Activated T-helper 1 cell treated with Interleukin-2 at 50 U/mL for 16 hours (primary cell): ENCODE results near the gene EXOC1.
A peak's percentile ranks its signal among the peaks of the same experiment; 100 is the strongest.
"Not testable (repeated sequence)": the region's sequence is repeated elsewhere in the genome, so short reads cannot be mapped to it uniquely, and the experiment has no call there.

Experiments used
- DNase-seq: peaks from one replicate; pipeline ENCODE4 v3.0.0-alpha.2; 2020; ENCODE audit warnings: low read depth

Gene EXOC1

DNA sequence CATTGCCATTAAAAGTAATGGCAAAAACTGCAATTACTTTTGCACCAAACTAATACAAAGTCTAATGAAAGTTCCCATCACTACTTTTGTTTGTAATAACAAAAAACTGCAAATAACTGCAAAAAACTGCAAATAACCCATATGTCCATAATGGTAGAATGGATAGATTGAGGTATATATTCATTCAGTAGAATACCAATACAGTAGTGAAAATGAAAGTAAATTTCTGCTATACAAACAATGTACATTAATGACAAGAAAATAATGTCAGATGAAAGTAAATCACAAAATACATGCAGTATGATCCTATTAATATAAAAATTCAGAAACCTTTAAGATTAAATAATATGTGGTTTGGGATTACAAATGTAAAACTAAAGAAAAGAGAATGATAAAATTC is 54.0 kb downstream of the EXOC1 start:
- no peak for DNase-seq

DNA sequence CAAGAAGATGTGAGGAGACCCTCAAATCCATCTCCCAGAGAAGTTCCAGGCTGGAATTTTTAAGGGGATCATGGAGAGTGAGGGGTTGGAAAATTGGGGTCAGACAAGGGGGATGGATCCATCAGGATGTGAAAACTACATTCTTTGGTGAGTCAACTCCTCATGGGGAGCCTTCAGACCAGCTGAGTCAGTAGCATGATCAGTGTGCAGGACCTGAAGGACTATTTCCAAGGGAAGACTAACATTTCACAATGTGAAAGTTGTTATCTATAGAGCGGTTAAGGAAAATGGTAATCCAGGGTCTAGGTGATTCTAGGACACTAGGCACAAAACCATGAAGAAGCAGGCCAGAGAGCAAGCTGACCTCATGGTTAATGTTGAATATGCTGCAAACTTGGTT is 56.7 kb downstream of the EXOC1 start:
- DNase-seq, result no peak

DNA sequence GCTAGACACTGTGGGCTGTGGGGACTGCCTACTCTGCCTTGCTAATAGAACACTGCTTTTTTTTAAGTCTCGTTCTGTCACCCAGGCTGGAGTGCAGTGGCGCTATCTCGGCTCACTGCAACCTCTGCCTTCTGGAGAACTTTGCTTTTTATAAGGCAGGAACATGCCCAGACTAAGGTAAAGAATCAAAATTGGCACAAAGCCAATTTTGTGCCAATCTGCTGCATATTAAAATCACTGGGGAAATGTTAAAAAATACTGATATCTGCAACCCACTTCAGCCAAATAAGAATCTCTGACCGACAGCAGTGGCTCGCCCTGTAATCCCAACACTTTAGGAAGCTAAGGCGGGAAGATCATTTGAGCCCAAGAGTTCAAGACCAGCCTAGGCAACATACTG is 58.8 kb downstream of the EXOC1 start:
- no peak for DNase-seq

DNA sequence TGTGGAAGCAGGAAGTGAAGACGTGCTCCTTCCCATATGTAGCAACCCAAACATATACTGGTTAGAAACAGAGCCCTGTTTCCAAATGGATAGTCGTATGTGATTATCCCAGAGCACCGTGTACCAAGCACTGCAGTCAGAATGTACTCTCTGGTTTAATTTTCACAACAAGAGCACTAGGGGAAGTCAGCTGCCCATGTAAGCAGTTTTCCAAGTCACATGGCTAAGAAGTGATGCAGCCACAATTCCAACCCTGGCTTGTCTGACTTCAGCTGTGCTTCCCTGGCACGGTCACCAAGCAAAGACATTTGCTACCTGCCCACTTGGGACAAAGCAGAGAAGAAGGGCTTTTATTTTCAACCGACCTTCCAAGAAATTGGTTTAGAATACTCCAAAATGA is 67.1 kb downstream of the EXOC1 start:
- no peak for DNase-seq

DNA sequence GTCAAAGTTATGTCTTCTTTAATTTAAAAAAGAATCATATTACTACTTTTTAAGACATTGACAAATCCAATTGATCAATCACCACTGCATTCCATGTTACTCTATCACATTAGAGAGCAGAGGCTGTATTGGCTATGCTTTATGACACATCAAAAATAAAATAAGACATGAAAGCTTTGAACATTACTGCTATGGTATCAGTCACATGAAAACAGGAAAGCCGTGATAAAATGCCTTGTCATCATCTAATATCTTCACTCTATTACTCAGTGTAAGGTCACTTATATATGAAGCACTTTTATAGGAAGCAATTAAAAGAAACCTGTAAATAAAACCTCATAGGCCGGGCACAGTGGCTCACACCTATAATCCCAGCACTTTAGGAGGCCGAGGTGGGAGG is 67.6 kb downstream of the EXOC1 start:
- no peak for DNase-seq

DNA sequence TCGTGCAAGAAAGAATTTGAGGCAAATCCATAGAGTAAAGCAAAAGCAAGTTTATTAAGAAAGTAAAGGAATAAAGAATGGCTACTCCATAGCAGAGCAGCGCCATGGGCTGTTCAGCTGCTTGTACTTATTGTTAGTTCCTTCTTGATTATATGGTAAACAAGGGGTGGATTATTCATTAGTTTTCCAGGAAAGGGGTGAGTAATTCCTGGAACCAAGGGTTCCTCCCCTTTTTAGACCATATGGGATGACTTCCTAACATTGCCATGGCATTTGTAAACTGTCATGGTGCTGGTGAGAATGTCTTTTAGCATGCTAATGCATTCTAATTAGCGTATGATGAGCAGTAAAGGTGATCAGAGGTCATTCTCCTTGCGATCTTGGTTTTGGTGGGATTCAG is 71.8 kb downstream of the EXOC1 start:
- DNase-seq, result no peak

DNA sequence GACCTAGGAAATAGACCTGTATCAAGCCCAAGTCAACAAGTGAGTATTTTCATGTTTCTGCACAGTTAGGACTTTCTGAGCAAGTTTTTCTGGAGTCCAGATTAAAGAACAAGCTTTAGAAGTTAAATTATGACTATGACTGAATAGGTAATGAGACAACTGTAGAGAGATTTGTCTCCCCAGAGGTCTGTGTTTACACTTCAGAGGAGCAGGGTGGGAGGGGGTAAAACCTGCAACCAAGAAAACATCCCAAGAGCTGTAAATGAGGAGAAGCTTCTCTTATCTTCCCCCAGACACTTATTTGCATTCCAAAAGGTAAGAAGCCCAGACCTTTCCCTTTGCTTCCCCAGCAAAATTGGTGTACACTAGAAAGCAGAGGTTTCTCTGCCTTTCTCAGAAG is 73.2 kb downstream of the EXOC1 start:
- DNase-seq, result no peak

DNA sequence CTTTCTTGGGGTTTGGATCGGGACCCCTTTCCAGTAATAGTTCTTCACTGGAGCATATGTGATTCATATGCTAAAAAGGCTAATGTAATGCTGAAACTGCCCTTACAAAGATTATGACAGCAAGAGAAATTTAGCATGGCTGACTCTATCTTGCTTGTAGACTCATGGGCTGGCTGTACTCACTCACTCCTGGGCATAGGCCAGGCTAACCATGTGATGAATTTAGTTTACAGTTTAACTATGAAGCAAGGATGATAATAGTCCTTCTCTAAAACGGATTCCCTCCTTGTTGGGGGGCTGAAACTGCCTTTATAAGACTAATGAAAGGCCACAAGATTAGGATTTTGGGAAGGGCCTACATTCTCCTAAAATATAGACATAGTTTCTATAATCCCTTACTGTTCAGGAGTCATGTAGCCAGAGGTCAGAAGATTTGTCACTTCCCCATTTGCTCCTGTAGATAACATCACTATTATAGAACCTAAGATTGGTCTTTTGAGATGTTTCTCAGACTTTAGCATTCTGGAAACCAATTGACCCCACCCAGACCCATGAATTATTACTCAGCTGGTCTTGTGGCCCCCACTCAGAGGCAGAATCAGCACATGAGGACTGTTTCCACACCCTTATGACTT is 74.5 kb downstream of the EXOC1 start:
- DNase-seq, result no peak

DNA sequence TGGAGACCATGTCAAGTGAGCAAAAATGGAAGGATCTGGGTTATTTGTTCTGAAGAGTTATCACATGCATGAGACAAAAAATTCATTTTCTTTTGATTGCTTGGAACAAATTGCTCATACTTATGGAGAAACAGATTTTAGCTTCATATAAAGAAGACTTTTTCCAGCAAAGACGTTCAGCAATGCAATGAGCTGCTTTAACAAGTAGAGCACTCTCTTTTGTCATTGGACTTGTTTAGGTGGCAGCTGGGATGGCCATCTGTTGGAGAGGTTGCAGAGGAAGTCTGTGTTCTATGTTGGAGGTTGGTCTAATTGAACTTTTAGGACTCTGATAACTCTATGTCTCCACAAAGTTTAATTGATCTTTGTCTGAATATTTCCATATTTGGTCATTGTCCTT is 75.4 kb downstream of the EXOC1 start:
- no peak for DNase-seq

DNA sequence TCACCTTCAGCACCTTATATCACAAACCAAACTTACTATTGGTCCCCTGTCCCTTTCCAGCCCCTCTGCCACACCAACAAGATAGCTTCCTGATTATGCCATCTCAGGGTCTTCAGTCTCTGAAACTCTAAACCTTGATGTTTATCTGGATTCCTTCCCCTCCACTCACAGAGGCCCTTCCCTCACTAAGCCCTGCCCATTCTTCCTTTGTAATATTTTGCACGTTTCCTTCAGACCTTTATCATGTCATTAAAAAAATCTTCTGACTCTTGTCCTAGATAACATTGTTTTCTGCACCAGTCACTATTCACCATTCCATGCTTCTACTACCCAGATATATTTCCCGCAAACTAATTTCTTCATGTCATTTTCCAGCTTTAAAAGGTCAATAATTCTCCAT is 77.6 kb downstream of the EXOC1 start:
- DNase-seq, result no peak

DNA sequence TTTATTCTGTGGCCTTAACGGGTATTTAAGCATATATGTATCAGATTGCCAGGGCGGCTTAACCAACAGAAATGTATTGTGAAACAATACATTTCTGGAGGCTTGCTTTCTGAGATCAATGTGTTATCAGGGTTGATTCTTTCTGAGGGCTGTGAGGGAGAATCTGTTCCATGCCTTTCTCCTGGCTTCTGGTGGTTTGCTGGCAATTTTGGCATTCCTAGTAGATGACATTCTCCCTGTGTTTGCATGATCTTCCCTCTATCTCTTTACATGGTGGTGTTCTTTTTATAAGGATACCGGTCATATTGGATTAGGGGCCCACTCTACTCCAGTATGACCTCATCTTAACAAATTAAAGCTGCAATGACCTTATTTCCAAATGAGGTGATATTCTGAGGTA is 78.4 kb downstream of the EXOC1 start:
- no peak for DNase-seq

DNA sequence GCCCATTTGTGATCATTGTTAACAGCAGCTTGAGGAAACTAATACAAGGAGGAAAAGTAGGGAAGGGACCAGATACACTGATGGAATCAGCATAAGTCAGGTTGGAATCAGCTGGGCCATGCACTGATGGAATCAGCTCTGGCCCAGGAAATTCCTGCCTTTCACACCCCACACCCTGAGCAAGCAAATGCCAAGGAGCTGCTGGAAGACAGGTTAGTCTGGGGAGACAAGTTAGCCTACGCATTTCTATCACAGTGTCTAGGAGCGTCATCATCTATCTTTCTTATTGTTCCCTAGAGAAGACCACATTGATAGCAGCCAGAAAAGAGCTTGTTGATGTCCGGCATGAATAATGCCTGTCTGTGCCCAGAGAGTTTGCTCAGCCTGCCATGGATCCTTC is 79.1 kb downstream of the EXOC1 start:
- DNase-seq, result no peak

DNA sequence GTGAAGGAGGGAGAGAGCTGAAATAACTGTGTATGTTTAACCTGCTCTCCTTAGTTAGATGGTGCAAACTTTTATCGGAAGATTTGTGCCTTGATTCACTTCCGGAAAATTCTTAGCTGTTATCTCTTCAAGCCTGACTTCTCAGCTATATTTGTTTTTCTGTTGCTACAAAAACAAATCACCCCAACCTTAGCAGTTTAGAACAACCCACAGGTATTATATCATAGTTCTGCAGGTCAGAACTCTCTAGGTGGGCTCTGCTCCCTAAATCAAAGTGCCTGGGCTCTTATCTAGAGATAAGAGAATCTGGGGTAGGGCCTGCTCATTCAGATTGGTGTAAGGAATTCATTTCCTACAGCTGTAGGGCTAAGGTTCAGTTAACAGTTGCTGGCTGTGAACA is 80.2 kb downstream of the EXOC1 start:
- DNase-seq, result no peak

DNA sequence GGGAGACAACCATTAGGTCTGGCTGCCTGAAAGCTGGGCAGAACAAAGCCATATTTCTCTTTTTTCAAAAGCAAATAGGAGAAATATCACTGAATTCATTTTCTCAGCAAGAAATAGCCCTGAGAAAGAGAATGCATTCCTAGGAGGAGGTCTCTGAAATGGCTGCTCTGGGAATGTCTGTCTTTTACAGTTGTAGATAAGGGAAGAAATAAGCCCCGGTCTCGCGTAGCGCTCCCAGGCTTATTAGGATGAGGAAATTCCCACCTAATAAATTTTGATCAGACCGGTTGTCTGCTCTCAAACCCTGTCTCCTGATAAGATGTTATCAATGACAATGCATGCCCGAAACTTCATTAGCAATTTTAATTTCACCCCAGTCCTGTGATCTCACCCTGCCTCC is 82.5 kb downstream of the EXOC1 start:
- not testable (repeated sequence) for DNase-seq

DNA sequence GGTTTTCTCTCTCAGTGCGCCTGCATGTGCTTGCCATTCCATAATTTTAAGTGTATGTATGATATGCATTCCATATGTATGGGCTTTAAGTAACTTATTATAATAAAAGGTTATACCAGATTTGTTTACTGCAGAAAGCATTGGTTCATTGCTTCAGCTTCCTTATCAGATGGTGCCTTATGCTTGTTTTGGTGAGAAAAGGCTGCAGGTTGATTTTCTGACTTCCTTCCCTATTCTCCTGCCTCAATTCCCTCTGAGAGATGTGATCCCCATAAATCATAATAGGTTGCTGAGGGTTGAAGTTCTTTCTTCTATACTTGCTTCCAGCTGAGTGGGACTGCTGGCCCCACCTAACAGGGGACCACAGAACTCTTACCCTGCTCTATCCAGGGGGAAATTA is 85.0 kb downstream of the EXOC1 start:
- no peak for DNase-seq

DNA sequence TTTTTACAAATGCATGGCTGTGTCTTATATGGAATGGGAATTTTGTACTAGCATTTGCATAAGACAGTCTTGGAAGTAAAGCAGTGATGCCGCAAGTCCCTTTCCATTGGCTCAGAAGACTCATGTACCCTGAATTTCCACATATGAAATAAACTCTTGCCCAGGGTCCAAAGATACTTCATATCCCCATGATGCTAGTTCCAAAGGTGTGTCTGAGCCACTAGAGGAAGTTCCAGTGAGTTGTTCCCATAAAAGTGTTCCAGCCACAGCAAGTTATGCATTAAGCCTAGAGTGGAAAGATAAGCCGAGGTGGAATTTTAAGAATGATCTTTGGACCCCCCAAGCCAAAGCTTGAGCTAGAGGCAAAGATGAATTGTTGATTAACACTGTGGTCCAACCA is 86.0 kb downstream of the EXOC1 start:
- no peak for DNase-seq

DNA sequence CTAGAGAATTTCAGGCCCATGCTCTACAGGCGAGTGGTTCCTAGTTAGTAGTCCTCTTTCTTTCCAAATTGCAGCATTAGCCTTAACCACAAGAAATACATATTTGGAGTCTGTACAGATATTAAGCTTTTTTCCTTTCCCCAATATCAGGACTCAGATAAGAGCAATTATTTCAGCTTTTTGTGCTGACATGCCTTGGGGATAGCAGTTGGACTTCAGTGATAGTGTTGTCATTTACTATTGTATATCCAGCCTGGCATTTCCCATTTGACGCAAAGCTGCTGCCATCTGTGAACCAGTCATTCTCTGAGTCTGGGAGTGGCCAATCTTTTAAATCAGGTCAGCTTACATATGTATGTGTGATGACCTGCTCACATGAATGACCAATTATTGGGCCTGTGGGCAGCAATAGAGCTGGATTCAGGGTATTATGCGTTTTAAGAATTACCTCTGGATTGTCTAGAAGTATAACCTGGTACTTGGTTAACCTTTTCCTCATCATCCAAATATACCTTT is 88.5 kb downstream of the EXOC1 start:
- no peak for DNase-seq

DNA sequence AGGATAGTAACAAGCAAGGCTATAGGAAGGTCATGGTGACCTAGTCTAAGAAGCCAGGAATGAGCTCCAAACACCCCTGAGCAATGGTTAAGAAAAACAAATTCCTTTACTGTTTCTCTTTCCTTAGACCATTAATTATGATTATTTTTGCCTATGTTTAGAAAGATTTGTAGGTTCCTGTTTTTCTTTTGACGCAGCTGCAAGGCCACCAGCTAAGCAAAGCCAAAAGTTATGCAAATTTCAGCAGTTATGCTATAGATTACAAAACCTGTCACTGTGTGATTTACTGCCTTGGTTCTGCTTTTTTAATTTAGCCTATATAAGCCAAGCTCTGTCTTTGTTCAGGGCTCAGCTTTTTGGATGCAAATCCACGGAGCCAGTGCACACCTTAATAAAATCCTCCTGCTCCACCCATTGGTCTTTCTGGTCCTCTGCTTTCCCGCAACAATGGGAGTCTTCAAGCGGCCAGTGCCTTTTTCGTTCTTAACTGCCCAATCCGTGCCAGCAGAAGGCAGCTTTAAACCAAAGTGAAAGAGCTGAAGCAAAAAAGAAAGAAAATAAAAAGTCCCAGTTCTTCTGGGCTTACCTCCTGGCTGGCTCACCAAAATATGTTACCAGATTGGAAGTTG is 93.9 kb downstream of the EXOC1 start:
- no peak for DNase-seq

DNA sequence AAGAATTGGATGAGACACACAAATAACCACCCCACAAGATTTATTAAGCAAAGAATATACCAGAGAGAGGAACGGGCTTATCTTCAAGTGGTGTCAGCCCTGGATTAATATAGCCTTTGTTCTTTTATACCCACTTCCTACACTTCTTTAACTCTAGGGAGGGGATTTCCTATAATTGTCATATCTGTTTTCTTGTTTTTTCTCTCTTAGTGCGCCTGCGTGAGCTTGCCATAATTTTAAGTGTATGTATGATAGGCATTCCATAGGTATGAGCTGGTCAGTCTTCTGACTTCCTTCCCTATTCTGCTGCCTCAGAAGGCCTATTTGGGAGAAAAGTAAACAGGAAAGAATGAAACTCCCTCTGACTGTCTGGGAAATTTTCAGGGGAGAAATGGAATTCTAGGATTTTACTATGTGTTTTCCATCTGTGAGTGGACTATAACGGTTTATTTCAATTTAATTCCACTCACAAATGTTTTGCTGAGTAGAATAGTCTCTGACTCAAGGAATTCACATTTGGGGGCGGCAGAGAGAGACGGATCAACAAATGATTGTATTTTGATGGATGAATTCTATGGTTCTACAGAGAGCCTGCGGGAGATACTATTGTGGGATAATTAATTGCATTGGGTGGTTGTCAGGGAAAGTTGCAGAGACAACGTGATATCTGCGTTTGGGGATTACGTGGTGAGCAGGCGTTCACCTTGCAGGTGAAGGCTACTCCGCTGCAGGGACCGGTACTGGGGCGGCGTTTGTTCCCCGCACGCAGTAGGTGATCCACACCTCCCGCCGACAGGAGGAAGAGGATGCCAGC is 94.7 kb downstream of the EXOC1 start:
- DNase-seq, result no peak

DNA sequence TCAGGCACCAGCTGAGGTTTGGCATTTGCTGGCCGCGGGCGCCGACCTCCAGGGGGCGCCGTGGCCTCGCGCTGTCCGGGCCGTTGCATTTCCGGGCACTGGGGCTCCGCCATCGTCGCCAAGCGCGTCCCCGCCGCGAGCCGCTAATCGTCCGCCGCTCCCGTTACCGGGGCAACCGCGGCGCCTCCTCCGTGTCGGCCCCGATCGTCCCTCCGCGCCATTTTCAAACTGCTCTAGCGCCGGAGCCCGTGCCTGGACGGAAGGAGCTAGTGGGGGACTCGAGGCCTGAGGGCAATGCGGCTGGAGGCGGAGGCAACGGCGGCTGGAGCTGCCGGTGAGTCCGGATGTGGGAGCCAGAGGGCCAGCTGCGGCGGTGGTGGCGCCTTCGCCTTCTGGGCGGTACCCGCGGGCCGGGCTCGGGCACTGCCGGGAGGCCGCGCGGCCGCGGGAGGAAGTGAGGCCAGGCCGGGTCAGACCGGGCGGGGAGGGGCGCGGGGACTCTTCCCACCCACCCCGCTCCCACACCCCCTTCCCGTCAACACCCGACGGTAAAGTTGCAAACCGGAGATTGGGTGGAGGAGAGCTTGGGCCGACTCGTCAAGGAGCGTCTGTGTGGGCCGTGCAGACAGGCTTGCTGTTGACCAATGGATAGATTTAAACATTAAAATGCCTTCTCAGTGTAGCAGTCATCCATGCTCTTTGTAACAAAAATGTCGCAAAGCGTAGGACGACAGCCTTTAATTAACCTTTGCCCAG is 95.5 kb downstream of the EXOC1 start, which contains the start of gene CEP135:
CEP135 (plus strand) TSS at position 220 of the 756 bp plus-strand sequence. CDS start 3,186 bp downstream, outside the sequence.
- DNase-seq, result peak; percentile 90

DNA sequence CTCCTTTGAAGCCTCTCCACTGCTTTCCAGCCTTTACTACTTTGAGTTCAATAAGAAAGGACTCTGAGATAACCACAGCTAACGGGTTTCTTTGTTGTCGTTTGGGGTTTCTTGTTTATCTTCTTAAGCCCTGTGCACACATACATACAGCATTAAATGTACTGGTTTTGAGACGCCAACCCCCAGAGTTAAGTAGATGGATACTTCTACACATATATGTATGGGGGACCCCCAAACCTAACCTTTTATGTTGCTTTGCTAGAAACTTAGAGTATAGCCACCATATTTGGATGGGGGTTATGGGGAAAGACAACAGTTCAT is 96.0 kb downstream of the EXOC1 start:
- no peak for DNase-seq

DNA sequence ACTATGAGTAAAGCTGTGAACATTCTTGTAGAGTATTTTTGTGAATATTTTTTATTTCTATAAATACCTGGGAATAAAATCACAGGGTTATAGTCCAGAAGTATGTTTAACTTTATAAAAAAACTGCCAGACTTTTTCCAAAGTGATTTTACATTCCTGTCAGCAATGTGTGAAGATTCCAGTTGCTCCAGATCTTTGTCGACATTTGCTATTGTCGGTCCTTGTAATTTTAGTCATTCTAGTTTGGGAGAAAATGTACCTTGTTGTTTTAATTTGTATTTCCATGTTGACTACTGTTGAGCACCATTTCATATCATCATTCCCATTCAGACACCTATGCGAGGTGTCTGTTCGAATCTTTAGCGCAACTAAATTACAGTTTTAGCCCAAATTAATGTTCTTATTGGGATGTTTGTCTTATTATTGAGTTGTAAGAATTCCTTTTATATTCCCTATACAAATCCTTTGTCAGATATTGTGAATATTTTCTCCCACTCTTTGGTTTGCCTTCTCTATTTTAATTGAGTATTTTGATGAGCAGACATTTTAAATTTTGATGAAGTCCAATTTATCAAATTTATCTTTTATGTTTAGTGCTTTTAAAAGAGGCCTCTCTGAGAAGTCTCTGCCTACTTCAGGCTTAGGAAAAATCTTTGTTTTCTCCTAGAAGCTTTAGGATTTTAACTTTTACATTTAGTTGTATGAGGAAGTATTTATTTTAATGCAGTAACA is 97.9 kb downstream of the EXOC1 start:
- no peak for DNase-seq
